Measurements from ENCODE around the gene RIMBP2.

GRCh38 chr12:130493951-130494350 is 222.1 kb downstream of the RIMBP2 start:
- TF ChIP-seq CTCF (IDR thresholded peaks at IDR 0.05; ENCODE audit: poor library complexity, severe bottlenecking) (no peak), EZH2 (IDR thresholded peaks at IDR 0.05; ENCODE audit: borderline replicate concordance, insufficient read depth, low read length, poor library complexity, severe bottlenecking) (no peak), SMC3 (conservative IDR thresholded peaks at IDR 0.05; ENCODE audit: poor library complexity) (no peak), MXI1 (conservative IDR thresholded peaks at IDR 0.05; ENCODE audit: poor library complexity, severe bottlenecking) (no peak)

All from neural cell (in vitro differentiated cells).